SU-DHL-6 (cell line): ENCODE measurements around the gene PHTF1.

ENCODE experiments used
- H2AFZ ChIP-seq: fragments of 200-600 bp; sonication (generic); 2 replicates; pipeline ENCODE4 v1.6.1; 2014; ENCODE audit warnings: low read depth, mild to moderate bottlenecking, moderate library complexity, mixed read lengths, antibody characterized with exemption, low read length; ENCODE audit not compliant: severe bottlenecking
- H3F3A ChIP-seq: fragments of 200-600 bp; shearing (Covaris generic); 2 replicates; pipeline ENCODE4 v1.6.0; 2016; ENCODE audit warnings: antibody characterized with exemption, mild to moderate bottlenecking; ENCODE audit not compliant: insufficient read depth
- H3K27ac ChIP-seq: fragments of 200-600 bp; sonication (generic); 2 replicates; pipeline ENCODE4 v1.5.1; 2016; ENCODE audit warnings: low read depth, mild to moderate bottlenecking, low read length, moderate library complexity, mixed read lengths
- H3K27me3 ChIP-seq: fragments of 200-600 bp; sonication (generic), shearing (Covaris generic); 2 replicates; pipeline ENCODE4 v1.6.0; 2014; ENCODE audit warnings: mild to moderate bottlenecking, low read length
- H3K36me3 ChIP-seq: fragments of 200-600 bp; sonication (generic); 2 replicates; pipeline ENCODE4 v1.6.1; 2014; ENCODE audit warnings: mild to moderate bottlenecking, low read length, mixed read lengths
- H3K4me2 ChIP-seq: fragments of 300-600, 200-600 bp; shearing (Covaris generic), sonication (generic); 2 replicates; pipeline ENCODE4 v1.6.0; 2014; ENCODE audit warnings: low read length, low read depth, mild to moderate bottlenecking; ENCODE audit not compliant: poor library complexity, severe bottlenecking
- H3K4me3 ChIP-seq: fragments of 200-600 bp; sonication (generic); 2 replicates; pipeline ENCODE4 v1.5.1; 2014; ENCODE audit warnings: antibody characterized with exemption, low read length, mild to moderate bottlenecking, mixed read lengths; ENCODE audit not compliant: insufficient read depth, poor library complexity, severe bottlenecking
- H3K79me2 ChIP-seq: fragments of 200-600 bp; sonication (generic); 2 replicates; pipeline ENCODE4 v1.6.1; 2014; ENCODE audit warnings: mild to moderate bottlenecking, low read length, moderate library complexity; ENCODE audit not compliant: insufficient read depth
- H3K9ac ChIP-seq: fragments of 200-600 bp; sonication (generic); 2 replicates; pipeline ENCODE4 v1.7.0; 2014; ENCODE audit warnings: mild to moderate bottlenecking, low read length
- H3K9me2 ChIP-seq: fragments of 200-600 bp; sonication (generic); replicated peaks from 2 replicates; pipeline ENCODE4 v1.6.1; 2014; ENCODE audit warnings: low read length; ENCODE audit not compliant: insufficient read depth
- H3K9me3 ChIP-seq: fragments of 200-600 bp; sonication (generic); 2 replicates; pipeline ENCODE4 v1.6.1; 2014; ENCODE audit warnings: low read length, mixed read lengths; ENCODE audit not compliant: insufficient read depth
- H4K20me1 ChIP-seq: fragments of 200-600 bp; sonication (generic); 2 replicates; pipeline ENCODE4 v1.6.1; 2014; ENCODE audit warnings: low read depth, mild to moderate bottlenecking, antibody characterized with exemption, low read length, moderate library complexity, mixed read lengths
- EZH2phosphoT487 ChIP-seq: fragments of 200-600 bp; sonication (generic), shearing (Covaris generic); conservative IDR thresholded peaks from 2 replicates; pipeline ENCODE4 v1.6.1; 2018; ENCODE audit warnings: mild to moderate bottlenecking, antibody characterized with exemption, low read length, moderate library complexity, mixed read lengths
- TF ChIP-seq, protein P1 (sequence below): fragments of 200-600 bp; sonication (generic); IDR thresholded peaks from one replicate; pipeline ENCODE4 v1.5.1; 2017; ENCODE audit warnings: antibody characterized with exemption, mild to moderate bottlenecking, low read length, moderate library complexity; ENCODE audit not compliant: insufficient read depth, poor library complexity, severe bottlenecking

Gene PHTF1

DNA sequence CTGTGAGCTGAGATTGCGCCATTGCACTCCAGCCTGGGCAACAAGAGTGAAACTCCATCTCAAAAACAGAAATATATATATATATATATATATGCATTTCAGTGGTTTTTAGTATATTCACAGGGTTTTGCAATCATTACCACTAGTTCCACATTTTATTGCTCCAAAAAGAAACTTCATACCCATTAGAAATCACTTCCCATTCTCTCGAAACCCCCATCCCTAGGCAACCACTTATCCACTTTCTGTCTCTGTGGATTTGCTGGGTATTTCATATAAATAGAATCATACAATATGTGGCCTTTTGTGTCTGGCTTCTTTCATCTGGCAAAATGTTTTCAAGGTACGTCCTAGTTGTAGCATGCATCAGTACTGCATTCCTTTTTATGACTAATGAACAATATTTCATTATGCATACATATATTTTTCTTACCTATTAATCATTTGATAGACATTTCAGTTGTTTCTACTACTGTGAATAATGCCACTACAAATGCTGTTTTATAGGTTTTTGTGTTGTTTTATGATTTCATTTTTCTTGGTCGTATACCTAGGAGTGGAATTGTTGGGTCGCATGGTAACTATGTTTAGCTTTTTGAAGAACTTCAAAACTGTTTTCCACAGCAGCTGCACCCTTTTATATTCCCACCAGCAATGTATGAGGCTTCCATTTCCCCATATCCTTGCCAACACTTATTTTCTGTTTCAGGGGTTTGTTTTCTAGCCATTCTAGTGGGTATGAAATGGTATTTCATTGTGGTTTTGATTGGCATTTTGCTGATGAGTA lies 95.9 kb downstream of the PHTF1 start:
- no peaks in the 10 kb centered on the region for H3K27me3 ChIP-seq
- no peaks in the 10 kb centered on the region for H3F3A ChIP-seq
- H3K9me3 ChIP-seq: no peaks in the 10 kb centered on the region
- H3K9ac ChIP-seq: no peak overlapping the region
- H3K4me3 ChIP-seq: no peak overlapping the region
- H3K9me2 ChIP-seq: no peaks in the 10 kb centered on the region
- no peak overlapping the region for H3K27ac ChIP-seq
- no peaks in the 10 kb centered on the region for H4K20me1 ChIP-seq
- no peak for TF ChIP-seq EZH2phosphoT487
- TF ChIP-seq, protein P1, sequence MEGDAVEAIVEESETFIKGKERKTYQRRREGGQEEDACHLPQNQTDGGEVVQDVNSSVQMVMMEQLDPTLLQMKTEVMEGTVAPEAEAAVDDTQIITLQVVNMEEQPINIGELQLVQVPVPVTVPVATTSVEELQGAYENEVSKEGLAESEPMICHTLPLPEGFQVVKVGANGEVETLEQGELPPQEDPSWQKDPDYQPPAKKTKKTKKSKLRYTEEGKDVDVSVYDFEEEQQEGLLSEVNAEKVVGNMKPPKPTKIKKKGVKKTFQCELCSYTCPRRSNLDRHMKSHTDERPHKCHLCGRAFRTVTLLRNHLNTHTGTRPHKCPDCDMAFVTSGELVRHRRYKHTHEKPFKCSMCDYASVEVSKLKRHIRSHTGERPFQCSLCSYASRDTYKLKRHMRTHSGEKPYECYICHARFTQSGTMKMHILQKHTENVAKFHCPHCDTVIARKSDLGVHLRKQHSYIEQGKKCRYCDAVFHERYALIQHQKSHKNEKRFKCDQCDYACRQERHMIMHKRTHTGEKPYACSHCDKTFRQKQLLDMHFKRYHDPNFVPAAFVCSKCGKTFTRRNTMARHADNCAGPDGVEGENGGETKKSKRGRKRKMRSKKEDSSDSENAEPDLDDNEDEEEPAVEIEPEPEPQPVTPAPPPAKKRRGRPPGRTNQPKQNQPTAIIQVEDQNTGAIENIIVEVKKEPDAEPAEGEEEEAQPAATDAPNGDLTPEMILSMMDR: no peak
- no peak overlapping the region for H2AFZ ChIP-seq
- H3K36me3 ChIP-seq: no peaks in the 10 kb centered on the region
- H3K4me2 ChIP-seq: no peak overlapping the region
- no peaks in the 10 kb centered on the region for H3K79me2 ChIP-seq

DNA sequence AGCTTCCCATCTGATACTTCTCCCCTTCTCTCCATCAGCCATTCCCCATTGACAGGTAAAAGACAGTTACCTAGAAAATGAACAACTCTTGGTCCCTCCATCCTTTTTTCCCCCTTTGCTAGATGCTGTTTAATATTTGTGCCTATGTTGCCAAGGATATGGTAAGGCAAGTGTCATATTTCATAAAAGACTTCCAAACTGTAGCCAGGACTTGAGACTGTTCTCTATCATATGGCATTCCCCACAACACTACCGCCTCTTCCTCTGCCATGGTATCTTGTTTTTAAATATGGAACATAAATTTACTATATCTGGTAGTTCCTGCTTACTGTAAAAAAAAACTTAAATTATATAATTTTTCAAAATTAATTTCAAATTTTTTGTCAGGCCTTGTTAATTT lies 97.2 kb downstream of the PHTF1 start:
- no peaks in the 10 kb centered on the region for H4K20me1 ChIP-seq
- H3K9me2 ChIP-seq: no peaks in the 10 kb centered on the region
- no peaks in the 10 kb centered on the region for H3K36me3 ChIP-seq
- no peak overlapping the region for H3K27ac ChIP-seq
- no peak overlapping the region for H2AFZ ChIP-seq
- no peaks in the 10 kb centered on the region for H3K79me2 ChIP-seq
- H3K9ac ChIP-seq: no peak overlapping the region
- H3K4me3 ChIP-seq: no peak overlapping the region
- H3K4me2 ChIP-seq: no peak overlapping the region
- TF ChIP-seq, protein P1: no peak
- no peak for TF ChIP-seq EZH2phosphoT487
- no peaks in the 10 kb centered on the region for H3F3A ChIP-seq
- no peaks in the 10 kb centered on the region for H3K9me3 ChIP-seq
- no peaks in the 10 kb centered on the region for H3K27me3 ChIP-seq

DNA sequence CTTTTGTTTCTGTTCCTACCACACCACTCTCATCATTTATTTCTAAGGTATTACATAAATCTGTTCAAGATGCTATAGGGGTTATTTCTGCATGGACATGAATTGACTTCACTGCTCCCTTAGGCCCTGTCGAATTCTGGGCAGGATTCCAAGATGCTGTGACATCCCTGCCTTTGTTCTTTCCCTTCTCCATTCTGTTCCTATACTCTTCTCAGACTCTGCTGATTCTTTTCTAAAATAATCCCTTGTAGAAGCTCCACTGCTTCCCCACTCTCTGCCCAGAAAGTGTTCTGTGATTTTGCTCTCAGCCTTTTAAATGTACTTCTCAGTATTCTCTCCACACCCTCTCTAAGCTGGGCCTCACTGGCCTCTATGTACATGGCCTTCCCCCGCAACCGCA lies 99.2 kb downstream of the PHTF1 start:
- Histone ChIP-seq H3F3A (no peaks in the 10 kb centered on the region), H3K9me3 (no peaks in the 10 kb centered on the region), H3K27me3 (no peaks in the 10 kb centered on the region), H3K9ac (no peak overlapping the region), H3K27ac (no peak overlapping the region), H3K4me2 (no peak overlapping the region), H3K9me2 (no peaks in the 10 kb centered on the region), H3K36me3 (no peaks in the 10 kb centered on the region), H4K20me1 (no peaks in the 10 kb centered on the region), H3K4me3 (no peak overlapping the region), H3K79me2 (no peaks in the 10 kb centered on the region), H2AFZ (no peak overlapping the region)
- TF ChIP-seq, protein P1: no peak
- TF ChIP-seq EZH2phosphoT487: no peak
